Effector CD8-positive, alpha-beta T cell (primary cell): ENCODE measurements around the gene NDST1.

Experiments
- DNase-seq: peaks from one replicate; lab custom pipeline; 2025; lab: John Stamatoyannopoulos, UW

NDST1 gene

DNA sequence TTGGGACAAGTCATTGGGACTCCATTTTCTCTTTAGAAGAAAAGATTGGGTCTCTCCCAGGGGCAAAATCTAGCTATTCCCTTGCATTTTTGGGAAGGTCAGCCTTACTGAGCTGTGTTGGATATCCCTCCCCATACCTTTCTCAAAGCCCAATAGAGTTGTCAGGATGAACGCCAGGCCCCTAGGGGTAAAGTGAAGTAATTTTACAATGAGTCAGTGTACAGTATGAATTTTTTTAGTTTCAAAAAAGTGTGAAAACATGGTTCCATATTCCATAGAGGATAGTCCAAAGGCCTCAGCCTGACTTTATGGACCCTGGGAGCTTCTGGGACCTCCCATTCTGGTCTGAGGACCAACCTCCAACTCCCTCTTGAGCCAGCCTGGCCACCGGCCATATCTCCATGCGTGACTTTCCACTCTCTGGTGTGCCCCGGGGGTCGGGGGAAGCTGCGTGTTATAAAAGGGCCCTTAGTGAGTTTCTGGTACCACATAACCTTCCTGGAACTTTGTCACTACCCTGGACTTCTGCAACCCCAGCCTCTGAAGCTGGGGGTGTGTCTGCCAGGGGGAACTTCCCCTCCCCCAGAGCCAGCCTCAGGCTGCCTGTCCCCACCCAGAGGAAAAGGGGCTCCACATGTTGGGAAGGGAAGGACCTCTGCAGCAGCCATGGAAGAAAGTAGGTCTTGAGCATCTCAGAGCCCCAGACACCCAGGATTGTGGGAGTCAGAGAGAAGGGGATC, 80.1 kb downstream of the NDST1 start:
- DNase-seq, result no peak

DNA sequence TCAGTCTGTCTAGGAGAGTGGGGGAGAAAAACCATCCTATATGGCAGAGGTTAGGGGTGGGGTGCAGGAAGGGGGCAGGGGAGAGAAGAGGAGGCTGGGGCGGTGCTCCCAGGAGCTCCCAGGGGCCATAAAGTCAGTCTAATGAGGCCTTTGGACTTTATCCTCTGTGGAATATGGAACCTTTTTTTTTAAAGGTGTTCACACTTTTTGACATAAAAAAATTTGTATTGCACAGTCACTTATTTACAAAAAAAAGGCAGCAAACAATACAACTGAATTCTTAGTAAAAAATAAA, 80.6 kb downstream of the NDST1 start:
- no peak for DNase-seq

DNA sequence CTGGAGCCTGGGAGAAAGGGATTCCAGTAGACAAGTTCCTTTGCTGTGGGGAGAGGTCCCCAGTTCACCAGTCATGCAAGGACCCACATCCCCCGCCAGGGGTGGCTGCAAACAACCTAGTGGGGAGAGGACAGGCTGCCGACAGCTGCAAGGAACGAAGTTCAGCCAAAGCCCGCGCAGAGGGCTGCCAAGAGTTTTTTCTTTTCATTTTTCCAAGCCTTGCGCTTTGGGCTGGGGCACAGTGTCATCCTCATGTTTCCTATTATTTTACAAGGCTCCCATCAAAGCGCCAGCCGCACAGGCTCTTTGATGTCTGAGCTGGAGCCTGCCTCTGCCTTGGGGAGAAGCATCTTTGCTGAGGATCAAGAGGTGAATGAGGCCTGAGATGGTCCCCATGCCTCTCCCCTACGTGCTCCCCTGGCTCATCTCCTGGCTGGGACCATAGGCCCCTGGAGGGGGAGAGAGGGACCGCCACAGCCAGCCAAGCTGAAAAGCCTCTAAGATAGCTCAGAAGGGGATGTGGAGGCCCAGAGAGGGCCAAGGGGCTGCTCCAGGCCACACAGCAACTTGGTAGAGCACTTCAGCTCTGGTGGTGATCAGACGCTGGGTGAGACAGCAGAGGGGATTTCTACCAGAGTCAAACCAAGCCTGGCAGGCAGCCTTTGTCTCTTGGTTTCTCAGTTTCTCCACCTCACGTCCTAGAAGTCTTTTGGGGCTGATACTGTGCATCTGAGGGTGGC, 82.1 kb downstream of the NDST1 start:
- no peak for DNase-seq

DNA sequence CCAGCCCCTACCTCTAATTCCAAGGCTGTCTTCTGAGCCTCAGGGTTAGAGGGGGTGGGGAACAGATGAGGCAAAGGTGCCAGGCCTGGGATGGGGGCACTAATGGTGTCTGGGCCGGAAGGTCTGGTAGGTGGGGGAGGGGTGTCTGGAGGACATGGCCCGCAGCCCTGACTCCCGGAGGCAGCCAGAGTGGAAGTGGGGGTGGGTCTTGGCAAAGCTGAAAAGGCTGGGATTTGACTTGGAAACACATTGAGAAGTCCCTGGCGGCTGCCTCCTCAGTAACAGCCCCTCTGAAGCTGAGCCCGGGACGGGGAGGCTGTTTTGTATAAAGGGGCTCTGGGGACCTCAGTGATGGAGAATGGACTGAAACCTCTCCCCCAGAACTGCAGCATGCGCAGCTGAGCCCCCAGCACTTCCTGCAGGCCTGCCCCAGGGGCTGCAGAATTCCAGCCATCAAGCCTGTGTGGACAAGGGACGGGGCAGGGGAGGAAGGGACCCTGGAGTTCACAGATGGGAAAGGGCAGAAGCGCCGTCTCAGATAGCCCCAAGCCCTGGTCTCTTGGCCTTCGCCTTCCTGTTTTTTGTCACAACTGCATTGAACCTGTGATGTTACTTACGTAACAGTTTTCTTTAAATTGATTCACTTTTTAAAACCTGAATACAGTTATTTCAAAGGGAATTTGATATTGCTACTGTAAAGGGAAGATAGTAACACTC, 83.2 kb downstream of the NDST1 start:
- DNase-seq, result no peak

DNA sequence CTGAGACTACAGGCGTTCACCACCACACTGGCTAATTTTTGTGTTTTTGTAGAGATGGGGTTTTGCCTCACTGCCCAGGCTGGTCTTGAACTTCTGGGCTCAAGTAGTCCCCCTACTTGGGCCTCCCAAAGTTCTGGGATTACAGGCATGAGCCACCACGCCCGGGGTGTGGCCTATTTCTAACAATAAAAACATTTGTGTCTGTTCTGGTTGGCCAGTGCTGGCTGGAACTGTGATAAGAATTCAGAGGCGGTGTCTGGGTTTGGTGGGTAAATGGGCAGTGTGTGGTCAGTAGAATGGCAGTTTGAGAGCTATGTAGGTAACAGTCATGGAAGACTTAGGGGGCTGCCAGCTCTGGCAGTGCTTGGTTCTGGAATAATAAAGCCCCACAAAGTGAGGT, 85.7 kb downstream of the NDST1 start:
- DNase-seq, result no peak

DNA sequence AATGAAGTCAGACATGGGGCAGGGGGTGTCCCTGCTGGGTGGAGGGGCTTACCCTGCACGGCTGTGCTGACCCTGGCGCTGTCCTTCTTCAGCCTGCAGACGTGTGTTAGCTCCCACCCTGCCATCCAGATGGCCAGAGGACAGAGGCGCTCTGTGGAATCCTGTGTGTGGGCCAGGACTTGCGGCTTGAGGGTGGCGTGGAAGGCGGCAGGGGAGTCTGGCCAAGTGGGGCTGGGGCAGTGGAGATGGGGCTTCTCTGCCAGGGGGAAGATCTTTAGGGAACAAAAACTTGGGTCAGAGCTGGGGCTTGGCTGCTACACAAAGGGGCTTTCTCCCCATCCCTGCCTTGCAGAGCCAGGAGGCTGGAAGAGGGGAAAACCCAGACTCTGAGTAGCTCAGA, 86.1 kb downstream of the NDST1 start:
- no peak for DNase-seq

DNA sequence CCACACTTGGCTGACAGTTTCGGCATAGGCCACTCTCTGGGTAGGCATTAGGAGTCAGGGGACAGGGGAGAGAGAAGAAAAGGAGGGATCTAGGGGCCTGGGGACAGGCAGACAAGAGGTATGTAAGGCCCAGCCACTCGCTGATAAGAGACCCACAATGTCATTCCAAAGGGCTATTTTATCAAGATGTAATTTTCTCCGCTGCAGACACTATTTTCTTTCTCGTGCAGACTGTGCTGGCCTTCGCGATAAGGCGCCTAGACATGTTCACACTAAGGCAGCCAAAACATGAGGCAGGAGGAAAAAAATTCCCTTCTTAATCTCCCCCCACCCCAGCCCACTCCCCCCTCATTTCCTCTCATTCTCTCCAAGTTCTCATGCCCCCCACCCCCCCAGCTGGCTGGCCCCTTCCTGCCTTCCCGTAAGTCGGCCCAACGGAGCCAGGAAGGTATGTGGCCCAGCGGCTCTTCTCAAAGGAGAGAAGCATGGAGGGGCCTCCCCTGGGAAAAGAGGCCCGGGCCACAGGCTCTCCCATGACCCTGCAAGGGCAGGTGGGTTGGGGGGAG, 87.6 kb downstream of the NDST1 start:
- DNase-seq, result no peak

DNA sequence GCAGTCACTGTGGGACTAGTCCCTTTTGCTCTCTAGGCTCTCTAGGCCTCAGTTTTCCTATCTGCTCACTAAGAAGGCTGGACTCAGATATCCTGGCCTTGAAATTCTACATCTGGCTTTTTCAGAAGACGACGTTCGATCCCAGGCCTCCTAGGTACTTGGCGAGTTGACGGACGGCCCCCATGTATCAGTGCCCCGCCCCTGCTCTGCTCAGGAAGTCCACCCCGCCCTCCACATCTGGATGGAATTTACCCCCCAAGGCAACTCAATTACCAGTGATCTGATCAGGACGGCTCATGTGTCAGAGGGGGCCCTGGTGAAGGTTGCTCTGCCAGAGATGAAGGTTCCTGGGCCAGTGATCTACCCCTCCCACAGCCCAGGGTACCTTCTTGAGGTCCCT, 88.4 kb downstream of the NDST1 start:
- no peak for DNase-seq

DNA sequence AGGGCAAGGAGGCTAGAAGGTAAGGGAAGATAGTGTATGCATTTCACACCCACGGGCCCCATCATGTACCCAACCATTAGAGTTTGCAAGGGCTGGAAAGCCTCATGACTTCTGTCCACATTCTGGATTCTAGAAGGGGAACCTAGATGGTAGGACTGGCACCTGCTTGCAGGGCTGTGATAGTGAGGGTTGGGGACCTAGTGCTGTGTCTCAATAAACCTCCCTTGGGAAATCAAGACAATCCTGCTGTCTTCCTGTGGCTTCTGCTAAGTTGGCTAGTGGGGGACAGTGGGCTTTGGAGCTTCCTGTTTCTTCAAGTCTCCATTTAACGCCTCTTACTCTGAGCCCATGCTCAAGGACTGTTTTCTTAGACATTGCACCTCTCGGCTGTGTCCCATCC, 88.9 kb downstream of the NDST1 start:
- no peak for DNase-seq

DNA sequence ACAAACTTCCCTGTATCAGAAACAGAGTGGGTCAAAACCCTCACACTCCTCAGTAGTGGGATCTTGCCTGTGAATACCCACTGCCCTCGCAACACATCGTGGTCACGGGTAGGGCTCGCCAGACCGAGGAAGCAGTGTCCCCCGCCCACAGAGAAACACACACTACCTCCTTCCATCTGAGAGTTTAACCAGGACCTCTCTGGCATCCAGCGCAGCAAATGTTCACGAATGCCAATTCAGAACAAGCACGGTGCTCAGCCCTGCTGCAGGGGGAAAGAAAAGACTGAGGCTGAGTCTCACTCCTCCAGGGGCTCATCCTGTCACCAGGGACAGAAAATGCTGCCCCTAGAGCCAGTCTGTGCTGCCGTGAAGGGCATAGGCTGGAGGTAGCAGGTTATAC, 90.1 kb downstream of the NDST1 start:
- no peak for DNase-seq

DNA sequence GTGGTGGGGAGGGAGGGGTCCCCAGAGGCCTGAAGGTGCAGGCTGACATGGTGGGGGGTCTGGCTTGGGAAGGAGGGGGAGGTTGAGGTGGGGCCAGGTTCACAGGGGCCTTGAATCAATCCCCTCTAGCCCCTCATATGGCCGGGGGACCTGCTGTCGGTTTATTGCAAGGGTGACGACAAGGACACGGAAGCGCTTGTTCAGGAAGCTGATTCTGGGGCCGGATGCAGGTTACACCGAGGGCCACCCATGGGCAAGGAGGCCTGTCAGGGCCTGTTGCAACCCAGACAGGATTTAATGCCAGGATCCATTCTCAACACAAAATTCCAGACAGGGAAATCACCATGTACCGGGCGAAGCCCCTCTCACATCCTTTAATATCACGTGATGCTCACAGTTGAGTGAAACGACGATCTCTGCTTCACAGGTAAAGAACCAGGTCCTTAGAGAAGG, 90.9 kb downstream of the NDST1 start:
- DNase-seq, result no peak

DNA sequence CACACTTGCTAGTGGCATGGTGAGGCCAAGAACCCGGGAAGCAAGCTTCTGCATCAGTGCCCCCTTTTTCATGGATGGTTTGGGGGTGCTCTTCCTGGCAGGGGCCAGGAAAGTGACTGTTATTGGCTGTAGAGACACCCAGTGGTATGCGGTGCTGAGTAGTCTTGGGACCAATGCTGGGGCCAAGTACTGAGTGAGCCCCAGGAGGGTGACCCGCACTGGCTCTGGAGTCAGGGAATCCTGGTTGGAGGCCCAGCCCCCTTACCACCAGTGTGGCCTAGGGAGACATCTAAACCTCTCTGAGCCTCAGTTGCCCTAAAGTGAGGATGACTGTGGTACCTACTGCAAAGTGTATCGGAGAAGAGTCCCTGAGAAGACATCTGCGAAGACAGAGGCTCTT, 91.3 kb downstream of the NDST1 start:
- DNase-seq, result no peak

DNA sequence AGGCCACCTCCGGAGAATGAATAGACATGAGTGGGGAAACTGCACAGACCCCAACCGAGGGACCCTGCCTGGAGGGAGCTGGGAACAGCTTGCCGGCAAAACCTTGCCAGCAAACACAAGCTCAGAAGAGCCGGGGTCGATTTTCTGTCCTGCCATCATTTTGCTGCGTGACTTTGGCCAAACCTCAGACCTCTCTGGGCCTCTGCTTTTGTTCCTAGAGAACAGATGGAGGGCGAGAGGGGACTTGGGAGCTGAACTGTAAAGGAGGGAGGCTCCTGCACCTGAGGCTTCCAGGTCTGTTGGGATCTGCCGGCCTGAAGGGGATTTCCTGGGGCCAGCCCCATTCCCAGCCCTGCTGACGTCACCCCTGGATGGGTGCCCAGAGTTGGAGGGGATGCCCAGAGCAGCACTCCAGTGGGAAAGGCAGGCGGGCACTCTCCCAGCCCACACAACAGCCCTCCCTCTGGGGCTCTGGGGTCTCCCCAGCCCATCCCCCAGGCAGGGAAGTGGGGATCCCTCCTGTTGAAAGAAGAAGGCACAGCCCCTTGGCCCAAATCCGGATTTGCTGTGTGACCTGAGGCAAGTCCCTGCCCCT, 92.1 kb downstream of the NDST1 start:
- DNase-seq, result no peak

DNA sequence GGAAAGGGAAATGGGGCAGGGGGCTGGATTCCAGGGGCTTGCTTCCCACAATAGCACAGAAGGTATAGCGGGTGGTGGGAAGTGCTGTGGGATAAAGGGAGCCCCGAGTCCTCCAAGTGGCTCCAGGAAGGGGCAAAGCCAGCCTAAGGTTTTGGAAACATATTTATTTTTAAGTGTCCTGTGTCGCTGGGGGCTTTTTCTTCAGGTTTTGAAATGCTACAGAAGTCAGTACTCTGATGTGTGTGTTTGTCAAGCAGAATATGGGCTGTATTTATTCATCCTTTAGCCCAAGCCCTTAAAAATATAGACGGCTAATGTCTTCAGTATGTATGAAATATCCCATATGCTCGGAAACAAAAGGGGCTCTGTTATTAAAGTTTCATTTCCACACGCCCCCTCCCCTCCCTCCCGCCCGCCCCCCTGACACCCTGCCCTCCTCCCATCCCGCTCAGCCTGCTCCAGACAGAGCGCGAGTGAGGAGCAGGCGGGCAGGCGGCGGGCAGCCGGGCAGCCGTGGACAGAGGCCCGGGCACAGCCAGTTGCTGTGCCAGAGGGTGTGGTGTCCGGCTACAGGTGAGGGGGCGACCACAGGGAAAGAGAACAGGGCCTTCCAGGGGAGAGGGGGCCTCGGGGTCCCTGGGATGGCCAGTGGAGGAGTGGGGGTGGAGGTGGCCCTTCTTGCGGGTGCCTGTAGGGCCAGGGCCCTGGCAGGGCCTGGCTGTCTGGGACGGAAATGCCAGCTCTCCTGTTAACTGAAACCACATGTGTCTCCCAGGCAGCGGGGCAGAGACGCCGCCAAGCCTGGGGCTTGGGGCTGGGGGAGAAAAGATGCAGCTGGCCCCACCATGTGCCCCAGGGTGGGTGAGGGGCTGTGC, 92.9 kb downstream of the NDST1 start:
- DNase-seq, result no peak

DNA sequence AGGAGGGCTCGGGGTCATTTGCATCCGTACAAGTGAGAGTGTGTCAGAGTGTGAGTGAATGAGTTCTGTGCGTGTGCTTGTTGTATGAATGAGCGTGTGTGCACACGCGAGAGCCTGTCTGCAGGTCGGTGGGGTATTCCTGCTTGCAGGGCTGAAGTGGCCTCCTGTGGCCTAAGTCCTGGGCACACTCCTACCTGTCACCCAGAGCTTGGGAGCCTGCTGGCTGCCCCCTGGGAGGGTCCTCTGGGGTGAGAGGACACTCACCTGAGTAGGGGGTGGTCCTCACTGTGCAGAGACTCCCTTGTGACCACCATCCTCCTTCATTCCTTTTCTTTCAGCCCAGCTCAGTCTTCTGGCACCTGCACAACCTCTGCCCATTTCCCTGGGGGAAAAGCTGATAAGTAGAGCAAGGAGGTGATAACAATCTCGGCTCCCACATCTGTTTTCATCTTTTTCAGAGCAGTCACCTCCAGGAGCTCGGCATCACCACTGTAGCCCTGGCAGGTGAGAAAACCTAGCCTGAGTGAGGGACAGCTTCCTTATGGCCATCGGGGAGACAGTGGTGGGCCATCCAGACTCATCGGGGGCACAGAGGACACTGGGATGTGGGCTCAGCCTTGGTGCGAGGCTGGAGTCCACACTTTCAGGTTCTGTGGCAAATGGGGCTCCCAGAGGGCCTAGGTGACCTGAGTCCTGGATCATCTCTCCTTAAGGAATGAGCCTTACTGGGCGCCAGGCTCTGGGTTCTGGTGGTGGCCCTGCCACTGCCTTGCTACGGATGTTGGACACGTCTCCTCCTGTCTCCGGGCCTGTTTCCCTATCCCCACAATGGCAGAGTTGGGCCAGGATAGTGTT, 93.8 kb downstream of the NDST1 start:
- DNase-seq, result no peak

DNA sequence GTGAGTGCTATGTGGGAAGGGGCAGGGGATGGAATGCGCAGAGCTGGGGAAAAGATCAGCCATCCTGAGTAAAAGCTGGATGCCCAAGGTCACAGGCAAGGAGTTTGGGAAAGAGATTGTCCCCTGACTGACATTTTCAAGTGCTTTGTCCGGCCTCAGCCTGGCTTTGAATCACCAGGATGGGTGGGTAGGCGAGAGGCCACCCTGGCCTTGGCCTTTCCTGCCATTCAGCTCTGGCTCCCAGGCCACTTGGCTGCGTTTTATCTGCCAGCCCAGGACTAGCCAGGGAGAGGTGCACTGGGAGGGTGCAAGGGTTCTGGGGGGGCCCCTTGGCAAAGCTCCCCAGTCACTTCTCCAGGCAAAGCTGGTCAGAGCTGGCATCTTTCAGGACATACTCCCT, 95.1 kb downstream of the NDST1 start:
- no peak for DNase-seq

DNA sequence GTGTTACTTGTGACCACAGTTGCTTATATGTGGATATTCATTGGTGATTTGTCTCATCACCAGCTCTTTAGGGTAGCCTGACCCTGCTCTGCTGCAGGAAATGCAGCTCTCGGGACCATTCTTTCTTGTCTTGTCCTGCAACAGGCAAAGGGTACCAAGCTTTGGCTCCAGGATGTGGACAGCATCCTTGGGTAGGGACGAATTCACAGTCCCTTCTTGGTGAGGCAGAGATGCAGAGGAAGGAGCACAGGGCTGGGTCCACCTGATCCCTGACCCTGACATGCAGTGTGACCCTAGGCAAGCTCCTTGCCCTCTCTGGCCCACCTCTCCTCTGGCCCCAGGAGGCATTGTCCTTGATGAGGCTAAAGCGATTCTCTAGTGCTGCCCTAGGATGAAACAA, 95.6 kb downstream of the NDST1 start:
- no peak for DNase-seq

DNA sequence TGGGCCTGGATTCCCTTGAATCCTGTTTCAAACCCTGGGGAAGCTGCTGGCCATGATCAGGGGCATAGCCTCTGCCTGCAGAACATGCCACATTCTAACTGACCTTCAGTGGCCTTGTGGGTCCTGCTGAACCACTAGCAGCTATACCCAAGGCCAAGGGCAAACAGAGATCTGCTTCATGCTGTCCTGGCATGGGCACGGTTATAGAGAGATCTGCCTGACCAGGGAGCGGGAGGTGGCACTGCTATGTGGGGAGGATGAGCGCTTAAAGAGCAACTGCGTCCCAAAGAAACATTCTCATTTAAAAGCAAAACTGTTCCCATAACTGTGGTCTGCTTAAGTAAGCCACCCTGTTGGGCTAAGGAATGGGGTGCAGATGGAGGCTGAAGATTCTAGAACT, 96.1 kb downstream of the NDST1 start:
- no peak for DNase-seq

DNA sequence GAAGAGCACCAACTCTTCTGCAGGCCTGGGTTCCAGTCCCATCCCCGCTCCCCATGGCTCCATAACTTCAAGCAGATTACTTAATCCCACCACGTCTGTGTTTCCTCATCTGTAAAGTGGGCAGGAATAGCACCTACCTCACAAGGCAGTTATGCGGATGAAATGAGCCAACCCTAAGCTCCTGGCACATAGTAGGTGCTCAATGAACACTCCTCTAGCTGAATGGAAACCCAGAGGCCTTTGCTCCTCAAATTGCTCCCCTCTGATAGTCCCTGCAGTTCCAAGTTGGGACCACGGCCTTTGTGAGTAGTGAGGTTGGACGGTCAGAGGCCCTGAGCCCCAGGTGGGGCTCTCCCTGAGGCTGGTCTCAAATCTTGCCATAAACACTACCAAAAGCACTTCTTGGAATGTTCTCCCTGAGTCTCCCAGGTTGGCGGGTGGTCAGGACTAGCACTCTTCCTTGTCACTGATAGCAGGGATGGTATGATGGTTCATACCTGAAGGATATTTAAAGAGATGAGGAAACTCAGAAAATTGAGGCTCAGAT, 97.0 kb downstream of the NDST1 start:
- no peak for DNase-seq

DNA sequence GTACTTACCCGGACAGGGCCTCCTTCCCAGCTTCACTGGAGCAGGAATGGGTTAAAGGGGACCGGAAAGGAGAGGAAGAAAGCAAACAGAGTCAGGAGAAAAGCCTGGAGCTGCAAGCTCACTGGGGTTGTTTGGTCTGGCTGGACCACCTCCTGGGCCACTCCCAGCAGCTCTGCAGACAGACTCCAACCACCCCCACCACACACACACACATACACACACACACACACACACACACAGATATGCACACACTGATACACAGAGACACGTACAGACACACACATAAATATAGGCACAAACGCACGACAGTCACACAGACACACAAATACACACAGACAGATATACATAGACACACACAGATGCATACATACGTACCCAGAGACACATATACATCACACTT, 97.6 kb downstream of the NDST1 start:
- DNase-seq, result no peak
